ENCODE measurements around the gene MICOS13.

DNA sequence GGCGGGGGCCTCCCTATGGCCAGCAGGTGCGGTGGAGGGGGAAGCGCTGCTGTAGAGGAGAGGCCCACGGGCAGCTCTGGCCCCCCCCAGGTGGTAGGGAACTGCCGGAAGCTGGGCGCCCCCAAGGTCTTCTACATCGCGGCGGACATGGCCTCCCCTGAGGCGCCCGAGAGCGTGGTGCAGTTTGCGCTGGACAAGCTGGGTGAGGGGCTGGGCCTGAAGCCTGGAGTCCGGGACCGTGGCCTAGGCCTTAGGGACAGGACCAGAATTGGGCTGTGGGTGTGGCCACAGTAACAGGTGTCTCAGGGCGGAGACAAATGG lies 6.0 kb upstream of the MICOS13 start:
- TF ChIP-seq EZH2 (IDR thresholded peaks at IDR 0.05; ENCODE audit: borderline replicate concordance, insufficient read depth, low read length, poor library complexity, severe bottlenecking) (no peak), CTCF (IDR thresholded peaks at IDR 0.05; ENCODE audit: poor library complexity, severe bottlenecking) (no peak), RAD21 (conservative IDR thresholded peaks at IDR 0.05) (no peak), MXI1 (conservative IDR thresholded peaks at IDR 0.05; ENCODE audit: poor library complexity, severe bottlenecking) (no peak)
